Ectodermal cell (in vitro differentiated cells): ENCODE results near the gene MSX1.

ENCODE experiments used
- H3K27ac ChIP-seq: 2 replicates; pipeline ENCODE4 v1.7.0; 2013; ENCODE audit warnings: mild to moderate bottlenecking, low read depth, low read length; ENCODE audit not compliant: insufficient read depth, poor library complexity, severe bottlenecking
- H3K27me3 ChIP-seq: 2 replicates; pipeline ENCODE4 v1.7.0; 2013; ENCODE audit warnings: mild to moderate bottlenecking, low read length; ENCODE audit not compliant: insufficient read depth, control insufficient read depth, poor library complexity, severe bottlenecking
- H3K36me3 ChIP-seq: one replicate; pipeline ENCODE4 v1.7.0; 2013; ENCODE audit warnings: low read length; ENCODE audit not compliant: control insufficient read depth, insufficient read depth
- H3K4me1 ChIP-seq: one replicate; pipeline ENCODE4 v1.7.0; 2013; ENCODE audit warnings: low read length; ENCODE audit not compliant: control insufficient read depth, insufficient read depth
- H3K4me3 ChIP-seq: 2 replicates; pipeline ENCODE4 v1.7.0; 2013; ENCODE audit warnings: low read depth, low read length, control low read depth; ENCODE audit not compliant: insufficient read depth
- H3K9me3 ChIP-seq: 2 replicates; pipeline ENCODE4 v1.7.0; 2013; ENCODE audit warnings: mild to moderate bottlenecking, low read length, moderate library complexity; ENCODE audit not compliant: control insufficient read depth
- WGBS, 2 experiments: methylation state at CpG; one replicate each; pipeline ENCODE4 v1.1.7; 2013; ENCODE audit warnings: missing lambda C conversion rate in 2 of 2; 5-methylcytosine and 5-hydroxymethylcytosine counted together

The MSX1 gene

DNA sequence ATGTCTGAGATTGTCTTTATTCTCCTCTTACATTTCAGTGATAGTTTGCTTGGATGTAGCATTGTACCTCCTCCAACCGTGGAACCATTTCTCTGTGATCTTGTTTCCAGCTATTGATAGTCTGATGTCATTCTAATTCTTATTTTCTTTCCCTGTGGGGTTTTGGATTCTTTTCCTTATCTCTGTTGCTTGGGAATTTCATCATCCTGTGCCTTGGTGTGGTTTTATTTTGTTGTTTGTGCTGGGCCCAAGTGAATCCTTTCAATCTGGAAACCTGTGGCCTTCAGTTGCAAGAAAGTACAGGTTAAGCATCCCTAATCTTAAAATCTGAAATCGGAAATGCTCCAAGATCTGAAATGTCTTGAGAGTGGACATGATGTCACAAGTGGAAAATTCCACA, 22.0 kb downstream of the MSX1 start:
- Histone ChIP-seq H3K4me3 (no peak overlapping the region), H3K9me3 (no peaks in the 10 kb centered on the region), H3K27ac (no peak overlapping the region), H3K27me3 (peaks cover 4% of the 10 kb centered on the region), H3K4me1 (no peaks in the 10 kb centered on the region), H3K36me3 (no peaks in the 10 kb centered on the region)
- 71 to 80% methylated on average over 1 to 2 of the region's 2 CpGs for WGBS, 2 experiments

GRCh38 chr4:4884611-4885010, 25.1 kb downstream of the MSX1 start:
- Histone ChIP-seq H3K27ac (no peak overlapping the region), H3K4me1 (no peaks in the 10 kb centered on the region), H3K36me3 (no peaks in the 10 kb centered on the region), H3K9me3 (no peaks in the 10 kb centered on the region), H3K27me3 (peaks cover 13% of the 10 kb centered on the region), H3K4me3 (no peak overlapping the region)
- WGBS, 2 experiments = 93 to 98% methylated on average over 4 of the region's 4 CpGs

DNA sequence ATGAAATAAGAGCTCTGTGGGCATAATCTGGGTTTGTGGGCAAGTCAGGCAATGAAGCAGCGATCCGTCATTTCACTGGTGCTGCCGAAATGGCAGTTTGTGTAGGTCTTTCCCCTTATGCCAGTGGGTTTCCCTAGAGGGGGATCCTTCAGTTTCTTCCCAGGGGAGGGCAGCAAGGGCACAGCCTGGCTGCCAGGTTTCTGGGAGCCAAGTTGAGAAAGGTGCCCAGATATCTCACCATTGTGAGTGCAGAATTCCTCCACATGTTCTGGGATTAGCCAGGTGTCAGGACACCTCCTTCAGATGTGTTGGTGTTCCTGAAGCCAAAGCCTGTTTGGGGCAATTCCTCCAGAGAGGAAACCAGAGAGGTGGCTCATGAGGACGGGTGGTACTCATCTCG, 28.0 kb downstream of the MSX1 start:
- Histone ChIP-seq H3K27ac (no peak overlapping the region), H3K4me1 (no peaks in the 10 kb centered on the region), H3K27me3 (peaks cover 13% of the 10 kb centered on the region), H3K36me3 (no peaks in the 10 kb centered on the region), H3K4me3 (no peak overlapping the region), H3K9me3 (no peaks in the 10 kb centered on the region)
- WGBS, 2 experiments = 87 to 89% methylated on average over 5 of the region's 5 CpGs

DNA sequence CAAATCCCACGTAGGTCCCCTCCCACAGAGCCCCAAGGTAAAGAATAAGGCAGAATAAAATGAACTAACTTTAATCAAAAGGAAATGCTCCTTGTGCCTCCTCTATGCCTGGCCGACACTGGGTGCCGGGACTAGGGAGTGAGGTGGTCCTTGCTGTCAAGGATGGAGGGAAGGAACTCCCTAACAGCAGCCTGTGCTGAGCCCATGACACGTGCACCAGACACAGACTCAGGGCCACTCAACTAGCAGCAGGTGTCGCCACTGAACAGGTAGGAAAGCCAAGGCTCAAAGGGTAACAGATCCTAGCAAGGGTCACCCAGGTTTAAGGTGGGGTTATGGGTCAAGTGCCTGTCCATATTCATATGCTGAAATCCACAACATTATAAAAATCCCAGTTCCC, 29.2 kb downstream of the MSX1 start:
- H3K36me3 ChIP-seq = no peaks in the 10 kb centered on the region
- no peak overlapping the region for H3K4me3 ChIP-seq
- H3K27me3 ChIP-seq = peaks cover 13% of the 10 kb centered on the region
- 85 to 89% methylated on average over 5 of the region's 5 CpGs for WGBS, 2 experiments
- H3K9me3 ChIP-seq = no peaks in the 10 kb centered on the region
- H3K27ac ChIP-seq = no peak overlapping the region
- H3K4me1 ChIP-seq = no peaks in the 10 kb centered on the region

- no peaks in the 10 kb centered on the region for H3K4me1 ChIP-seq
- peaks cover 13% of the 10 kb centered on the region for H3K27me3 ChIP-seq
- no peaks in the 10 kb centered on the region for H3K36me3 ChIP-seq
- H3K4me3 ChIP-seq = no peak overlapping the region
- no peaks in the 10 kb centered on the region for H3K9me3 ChIP-seq
- no peak overlapping the region for H3K27ac ChIP-seq
- WGBS, 2 experiments = 86 to 91% methylated on average over 9 of the region's 9 CpGs
Measured at GRCh38 chr4:4889781-4890180, 30.3 kb downstream of the MSX1 start.

DNA sequence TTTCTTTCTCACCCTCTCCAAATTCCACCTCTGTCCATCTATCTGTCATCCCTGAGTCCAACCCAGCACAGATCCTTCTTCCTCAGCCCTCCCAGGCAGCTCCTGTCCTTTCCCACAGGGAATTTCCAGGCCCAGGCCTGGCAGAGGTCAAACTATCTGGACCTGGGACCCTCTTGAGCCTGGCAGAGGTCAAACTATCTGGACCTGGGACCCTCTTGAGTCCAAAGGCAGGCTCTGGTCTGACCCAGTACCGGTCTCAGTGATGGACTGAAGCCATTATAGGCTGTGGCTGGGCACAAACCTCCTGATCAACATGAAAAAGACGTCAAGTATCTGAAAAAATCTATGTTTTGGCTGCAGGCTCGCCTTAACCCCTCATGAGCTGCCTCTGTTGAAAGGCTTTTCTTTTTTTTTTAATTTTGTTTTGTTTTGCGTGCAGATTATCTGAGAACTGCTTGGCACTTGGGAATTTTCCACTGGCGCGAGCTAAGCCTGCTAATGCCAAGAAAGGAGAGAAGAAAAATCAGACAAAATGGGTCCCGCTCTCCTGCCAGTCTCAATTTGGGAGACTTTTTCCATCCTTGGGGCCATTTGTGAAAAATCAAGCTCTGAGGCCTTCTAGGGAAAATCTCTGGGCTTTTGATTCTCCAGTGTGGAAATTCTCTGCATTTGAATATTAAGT, 31.2 kb downstream of the MSX1 start:
- peaks cover 13% of the 10 kb centered on the region for H3K27me3 ChIP-seq
- WGBS, 2 experiments = 88 to 90% methylated on average over 7 of the region's 7 CpGs

GRCh38 chr4:4893721-4894120, 34.3 kb downstream of the MSX1 start:
- Histone ChIP-seq H3K27ac (no peak overlapping the region), H3K27me3 (no peaks in the 10 kb centered on the region), H3K4me1 (no peaks in the 10 kb centered on the region), H3K36me3 (no peaks in the 10 kb centered on the region), H3K9me3 (no peaks in the 10 kb centered on the region), H3K4me3 (no peak overlapping the region)
- 93 to 95% methylated on average over 4 of the region's 4 CpGs for WGBS, 2 experiments

More for the DNA sequence above, 31.2 kb downstream of the MSX1 start:
- H3K4me1 ChIP-seq = no peaks in the 10 kb centered on the region
- H3K9me3 ChIP-seq = no peaks in the 10 kb centered on the region
- H3K27ac ChIP-seq = no peak overlapping the region
- H3K36me3 ChIP-seq = no peaks in the 10 kb centered on the region
- H3K4me3 ChIP-seq = no peak overlapping the region

- H3K27ac ChIP-seq = no peak overlapping the region
- no peaks in the 10 kb centered on the region for H3K9me3 ChIP-seq
- 92% methylated on average over 5 of the region's 5 CpGs for WGBS, 2 experiments
- H3K4me3 ChIP-seq = no peak overlapping the region
- no peaks in the 10 kb centered on the region for H3K4me1 ChIP-seq
- peaks cover 14% of the 10 kb centered on the region for H3K27me3 ChIP-seq
- no peaks in the 10 kb centered on the region for H3K36me3 ChIP-seq
Measured at GRCh38 chr4:4899202-4899925, 39.9 kb downstream of the MSX1 start.

DNA sequence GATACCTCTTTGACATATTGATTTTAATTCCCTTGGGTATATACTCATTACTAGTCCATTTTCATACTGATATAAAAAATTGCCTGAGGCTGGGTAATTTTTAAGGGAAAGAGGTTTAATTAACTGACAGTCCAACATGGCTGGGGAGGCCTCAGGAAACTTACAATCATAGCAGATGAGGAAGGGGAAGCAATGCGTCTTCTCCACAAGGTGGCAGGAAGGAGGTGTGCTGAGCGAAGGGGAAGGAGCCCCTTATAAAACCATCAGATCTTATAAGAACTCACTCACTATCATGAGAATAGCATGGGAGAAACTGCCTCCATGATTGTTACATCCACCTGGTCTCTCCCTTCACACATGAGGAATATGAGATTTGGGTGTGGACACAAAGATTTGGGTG, 42.4 kb downstream of the MSX1 start:
- Histone ChIP-seq H3K36me3 (no peaks in the 10 kb centered on the region), H3K27me3 (peaks cover 35% of the 10 kb centered on the region), H3K4me1 (no peaks in the 10 kb centered on the region), H3K9me3 (no peaks in the 10 kb centered on the region), H3K4me3 (no peak overlapping the region), H3K27ac (no peak overlapping the region)
- WGBS, 2 experiments = 55 to 65% methylated on average over 2 of the region's 2 CpGs

- H3K27ac ChIP-seq = no peak overlapping the region
- no peaks in the 10 kb centered on the region for H3K9me3 ChIP-seq
- H3K36me3 ChIP-seq = no peaks in the 10 kb centered on the region
- peaks cover 7% of the 10 kb centered on the region for H3K27me3 ChIP-seq
- H3K4me3 ChIP-seq = no peak overlapping the region
- H3K4me1 ChIP-seq = no peaks in the 10 kb centered on the region
- 78 to 90% methylated on average over 2 of the region's 2 CpGs for WGBS, 2 experiments
Measured at GRCh38 chr4:4912155-4912554, 52.7 kb downstream of the MSX1 start.
